ENCODE data around the gene NEDD4L.

NEDD4L gene

GRCh38 chr18:58310517-58310916 lies 266.5 kb downstream of the NEDD4L start:
- Histone ChIP-seq H3K36me3 (replicated peaks in 1 of 2; ENCODE audit: control insufficient read depth in 2 of 2, insufficient read depth in 2 of 2, low read length in 2 of 2) (no peaks in the 10 kb centered on the region), H2AFZ (ENCODE audit: low read length) (no peak overlapping the region), H3K27ac (replicated peaks; ENCODE audit: low read length) (no peak overlapping the region), H3K27me3 (ENCODE audit: control insufficient read depth in 3 of 3, insufficient read depth in 3 of 3, low read depth in 1 of 3, low read length in 3 of 3) (no peaks in the 10 kb centered on the region), H4K8ac (ENCODE audit: low read depth, low read length) (no peak overlapping the region), H3K4me2 (ENCODE audit: insufficient read depth, low read length, poor library complexity, severe bottlenecking) (no peak overlapping the region), H2BK120ac (ENCODE audit: low read depth, low read length) (no peak overlapping the region), H3K23ac (ENCODE audit: low read depth, low read length, poor library complexity) (no peak overlapping the region), H2BK12ac (ENCODE audit: low read length) (no peak overlapping the region), H4K91ac (ENCODE audit: low read depth, low read length, poor library complexity) (no peak overlapping the region), H2AK5ac (ENCODE audit: low read depth, low read length) (no peak overlapping the region), H3K18ac (ENCODE audit: low read length) (no peak overlapping the region), H3K9me3 (replicated peaks in 1 of 2; ENCODE audit: control insufficient read depth in 2 of 2, insufficient read depth in 1 of 2, low read depth in 1 of 2, low read length in 2 of 2) (peaks cover 0 to 4% of the 10 kb centered on the region in 2 donors), H3K14ac (ENCODE audit: low read length) (no peak overlapping the region), H3K4me1 (ENCODE audit: control insufficient read depth in 2 of 2, insufficient read depth in 1 of 2, low read depth in 1 of 2, low read length in 2 of 2) (peaks cover 3% of the 10 kb centered on the region in 2 donors), H2BK15ac (ENCODE audit: low read length) (no peak overlapping the region), H3K4me3 (ENCODE audit: low read length in 2 of 2) (no peak overlapping the region), H2BK5ac (ENCODE audit: low read length) (no peak overlapping the region), H3K9ac (ENCODE audit: low read depth, low read length, poor library complexity) (no peak overlapping the region), H3K79me1 (ENCODE audit: low read depth, low read length) (peaks cover 3% of the 10 kb centered on the region), H3K4ac (ENCODE audit: low read length) (no peak overlapping the region)
- no CpG with 5 or more reads among the region's 7 CpGs for WGBS, 2 donors (ENCODE audit: extremely low coverage in 2 of 2, insufficient read length in 2 of 2, insufficient replicate concordance in 1 of 2)
- no peak for DNase-seq (ENCODE audit: low spot score)

- Histone ChIP-seq H3K9ac (ENCODE audit: low read depth, low read length, poor library complexity) (no peak overlapping the region), H3K9me3 (replicated peaks in 1 of 2; ENCODE audit: control insufficient read depth in 2 of 2, insufficient read depth in 1 of 2, low read depth in 1 of 2, low read length in 2 of 2) (no peaks in the 10 kb centered on the region), H3K36me3 (replicated peaks in 1 of 2; ENCODE audit: control insufficient read depth in 2 of 2, insufficient read depth in 2 of 2, low read length in 2 of 2) (no peaks in the 10 kb centered on the region), H2AK5ac (ENCODE audit: low read depth, low read length) (no peak overlapping the region), H3K4me1 (ENCODE audit: control insufficient read depth in 2 of 2, insufficient read depth in 1 of 2, low read depth in 1 of 2, low read length in 2 of 2) (peaks cover 9 to 10% of the 10 kb centered on the region in 2 donors), H3K27ac (replicated peaks; ENCODE audit: low read length) (no peak overlapping the region), H2AFZ (ENCODE audit: low read length) (no peak overlapping the region), H3K27me3 (ENCODE audit: control insufficient read depth in 3 of 3, insufficient read depth in 3 of 3, low read depth in 1 of 3, low read length in 3 of 3) (no peaks in the 10 kb centered on the region), H3K79me1 (ENCODE audit: low read depth, low read length) (peaks cover 3% of the 10 kb centered on the region), H3K4me2 (ENCODE audit: insufficient read depth, low read length, poor library complexity, severe bottlenecking) (no peak overlapping the region), H2BK120ac (ENCODE audit: low read depth, low read length) (no peak overlapping the region), H2BK5ac (ENCODE audit: low read length) (no peak overlapping the region), H3K18ac (ENCODE audit: low read length) (no peak overlapping the region), H3K4ac (ENCODE audit: low read length) (no peak overlapping the region), H3K14ac (ENCODE audit: low read length) (no peak overlapping the region), H2BK15ac (ENCODE audit: low read length) (no peak overlapping the region), H4K8ac (ENCODE audit: low read depth, low read length) (no peak overlapping the region), H3K4me3 (ENCODE audit: low read length in 2 of 2) (no peak overlapping the region), H3K23ac (ENCODE audit: low read depth, low read length, poor library complexity) (no peak overlapping the region), H4K91ac (ENCODE audit: low read depth, low read length, poor library complexity) (no peak overlapping the region), H2BK12ac (ENCODE audit: low read length) (no peak overlapping the region)
- DNase-seq (ENCODE audit: low spot score), result no peak
- WGBS, 2 donors (ENCODE audit: extremely low coverage in 2 of 2, insufficient read length in 2 of 2, insufficient replicate concordance in 1 of 2), result no CpG with 5 or more reads among the region's 6 CpGs
Measured at GRCh38 chr18:58311390-58311789, 267.4 kb downstream of the NEDD4L start.

- H3K9ac ChIP-seq (ENCODE audit: low read depth, low read length, poor library complexity), result no peak overlapping the region
- no peak overlapping the region for H4K91ac ChIP-seq (ENCODE audit: low read depth, low read length, poor library complexity)
- no peak overlapping the region for H3K27ac ChIP-seq (replicated peaks; ENCODE audit: low read length)
- no peak overlapping the region for H3K18ac ChIP-seq (ENCODE audit: low read length)
- no peak overlapping the region for H2BK12ac ChIP-seq (ENCODE audit: low read length)
- no peaks in the 10 kb centered on the region for H3K27me3 ChIP-seq (ENCODE audit: control insufficient read depth in 3 of 3, insufficient read depth in 3 of 3, low read depth in 1 of 3, low read length in 3 of 3)
- H3K36me3 ChIP-seq (replicated peaks in 1 of 2; ENCODE audit: control insufficient read depth in 2 of 2, insufficient read depth in 2 of 2, low read length in 2 of 2), result no peaks in the 10 kb centered on the region
- H2AFZ ChIP-seq (ENCODE audit: low read length), result no peak overlapping the region
- no peak overlapping the region for H4K8ac ChIP-seq (ENCODE audit: low read depth, low read length)
- no peaks in the 10 kb centered on the region for H3K9me3 ChIP-seq (replicated peaks in 1 of 2; ENCODE audit: control insufficient read depth in 2 of 2, insufficient read depth in 1 of 2, low read depth in 1 of 2, low read length in 2 of 2)
- no peak overlapping the region for H3K4me3 ChIP-seq (ENCODE audit: low read length in 2 of 2)
- no peak overlapping the region for H3K4ac ChIP-seq (ENCODE audit: low read length)
- no peak for DNase-seq (ENCODE audit: low spot score)
- peaks cover 9 to 10% of the 10 kb centered on the region in 2 donors for H3K4me1 ChIP-seq (ENCODE audit: control insufficient read depth in 2 of 2, insufficient read depth in 1 of 2, low read depth in 1 of 2, low read length in 2 of 2)
- H3K4me2 ChIP-seq (ENCODE audit: insufficient read depth, low read length, poor library complexity, severe bottlenecking), result no peak overlapping the region
- no peak overlapping the region for H2BK120ac ChIP-seq (ENCODE audit: low read depth, low read length)
- no peak overlapping the region for H3K14ac ChIP-seq (ENCODE audit: low read length)
- H2AK5ac ChIP-seq (ENCODE audit: low read depth, low read length), result no peak overlapping the region
- H2BK15ac ChIP-seq (ENCODE audit: low read length), result no peak overlapping the region
- WGBS, 2 donors (ENCODE audit: extremely low coverage in 2 of 2, insufficient read length in 2 of 2, insufficient replicate concordance in 1 of 2), result no CpG with 5 or more reads among the region's 5 CpGs
- H2BK5ac ChIP-seq (ENCODE audit: low read length), result no peak overlapping the region
- peaks cover 2% of the 10 kb centered on the region for H3K79me1 ChIP-seq (ENCODE audit: low read depth, low read length)
- H3K23ac ChIP-seq (ENCODE audit: low read depth, low read length, poor library complexity), result no peak overlapping the region
Measured at GRCh38 chr18:58313491-58314032, 269.5 kb downstream of the NEDD4L start.

GRCh38 chr18:58314284-58314683 lies 270.3 kb downstream of the NEDD4L start:
- H2AFZ ChIP-seq (ENCODE audit: low read length), result no peak overlapping the region
- peaks cover 9 to 10% of the 10 kb centered on the region in 2 donors for H3K4me1 ChIP-seq (ENCODE audit: control insufficient read depth in 2 of 2, insufficient read depth in 1 of 2, low read depth in 1 of 2, low read length in 2 of 2)
- H3K9me3 ChIP-seq (replicated peaks in 1 of 2; ENCODE audit: control insufficient read depth in 2 of 2, insufficient read depth in 1 of 2, low read depth in 1 of 2, low read length in 2 of 2), result no peaks in the 10 kb centered on the region
- H3K36me3 ChIP-seq (replicated peaks in 1 of 2; ENCODE audit: control insufficient read depth in 2 of 2, insufficient read depth in 2 of 2, low read length in 2 of 2), result no peaks in the 10 kb centered on the region
- DNase-seq (ENCODE audit: low spot score), result no peak
- H3K23ac ChIP-seq (ENCODE audit: low read depth, low read length, poor library complexity), result no peak overlapping the region
- H4K91ac ChIP-seq (ENCODE audit: low read depth, low read length, poor library complexity), result no peak overlapping the region
- H2BK12ac ChIP-seq (ENCODE audit: low read length), result no peak overlapping the region
- H3K4me2 ChIP-seq (ENCODE audit: insufficient read depth, low read length, poor library complexity, severe bottlenecking), result no peak overlapping the region
- no CpG with 5 or more reads among the region's 7 CpGs for WGBS, 2 donors (ENCODE audit: extremely low coverage in 2 of 2, insufficient read length in 2 of 2, insufficient replicate concordance in 1 of 2)
- H3K14ac ChIP-seq (ENCODE audit: low read length), result no peak overlapping the region
- no peak overlapping the region for H2BK120ac ChIP-seq (ENCODE audit: low read depth, low read length)
- no peak overlapping the region for H4K8ac ChIP-seq (ENCODE audit: low read depth, low read length)
- no peak overlapping the region for H3K18ac ChIP-seq (ENCODE audit: low read length)
- H3K27ac ChIP-seq (replicated peaks; ENCODE audit: low read length), result no peak overlapping the region
- H3K27me3 ChIP-seq (ENCODE audit: control insufficient read depth in 3 of 3, insufficient read depth in 3 of 3, low read depth in 1 of 3, low read length in 3 of 3), result no peaks in the 10 kb centered on the region
- no peak overlapping the region for H3K4me3 ChIP-seq (ENCODE audit: low read length in 2 of 2)
- H2AK5ac ChIP-seq (ENCODE audit: low read depth, low read length), result no peak overlapping the region
- no peak overlapping the region for H3K4ac ChIP-seq (ENCODE audit: low read length)
- no peak overlapping the region for H2BK5ac ChIP-seq (ENCODE audit: low read length)
- H2BK15ac ChIP-seq (ENCODE audit: low read length), result no peak overlapping the region
- H3K9ac ChIP-seq (ENCODE audit: low read depth, low read length, poor library complexity), result no peak overlapping the region
- H3K79me1 ChIP-seq (ENCODE audit: low read depth, low read length), result no peaks in the 10 kb centered on the region

Data from neuronal stem cell (in vitro differentiated cells).